SW480 (cell line): ENCODE data around the gene KLC3.
A peak's percentile ranks its signal among the peaks of the same experiment; 100 is the strongest.

Experiments used
- DNase-seq: peaks from one replicate; pipeline ENCODE4 v3.0.0-alpha.2; 2016; ENCODE audit warnings: low spot score

The KLC3 gene

DNA sequence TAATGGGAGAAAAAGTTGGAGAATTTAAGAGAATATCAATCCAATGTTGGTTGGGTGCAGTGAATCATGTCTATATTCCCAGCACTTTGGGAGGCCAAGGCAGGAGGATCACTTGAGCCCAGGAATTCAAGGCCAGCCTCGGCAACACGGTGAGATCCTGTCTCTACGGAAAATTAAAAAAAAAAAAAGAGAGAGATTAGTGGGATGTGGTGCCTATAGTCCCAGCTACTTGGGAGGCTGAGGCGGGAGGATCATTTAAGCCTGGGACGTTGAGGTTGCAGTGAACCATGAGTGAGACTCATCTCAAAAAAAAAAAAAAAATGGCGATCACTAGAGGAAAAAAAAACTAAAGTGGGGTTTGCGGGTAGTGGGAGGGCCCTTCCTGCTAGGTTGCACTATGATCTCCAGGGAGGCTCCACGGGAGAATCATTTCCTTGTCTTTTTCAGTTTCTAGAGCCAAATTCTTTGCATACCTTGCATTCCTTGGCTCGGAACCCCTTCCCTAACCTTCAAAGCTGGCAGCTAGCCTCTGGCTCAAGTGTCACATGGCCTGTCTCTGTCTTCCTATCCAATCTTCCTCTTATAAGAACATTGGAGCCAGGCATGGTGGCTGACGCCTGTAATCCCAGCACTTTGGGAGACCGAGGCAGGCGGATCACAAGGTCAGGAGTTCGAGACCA is 35.6 kb downstream of the KLC3 start:
- DNase-seq = peak; percentile 85

GRCh38 chr19:45380107-45380506 is 39.6 kb downstream of the KLC3 start:
- no peak for DNase-seq

GRCh38 chr19:45382426-45382825 is 41.9 kb downstream of the KLC3 start:
- no peak for DNase-seq

- DNase-seq = no peak
These were observed 45.1 kb downstream of the KLC3 start for GRCh38 chr19:45385392-45386221.

- no peak for DNase-seq
These were observed 50.8 kb downstream of the KLC3 start for GRCh38 chr19:45391346-45391745.

- no peak for DNase-seq
These were observed 51.5 kb downstream of the KLC3 start for GRCh38 chr19:45391871-45392665.

GRCh38 chr19:45395821-45396617 is 55.5 kb downstream of the KLC3 start:
- DNase-seq = no peak

DNA sequence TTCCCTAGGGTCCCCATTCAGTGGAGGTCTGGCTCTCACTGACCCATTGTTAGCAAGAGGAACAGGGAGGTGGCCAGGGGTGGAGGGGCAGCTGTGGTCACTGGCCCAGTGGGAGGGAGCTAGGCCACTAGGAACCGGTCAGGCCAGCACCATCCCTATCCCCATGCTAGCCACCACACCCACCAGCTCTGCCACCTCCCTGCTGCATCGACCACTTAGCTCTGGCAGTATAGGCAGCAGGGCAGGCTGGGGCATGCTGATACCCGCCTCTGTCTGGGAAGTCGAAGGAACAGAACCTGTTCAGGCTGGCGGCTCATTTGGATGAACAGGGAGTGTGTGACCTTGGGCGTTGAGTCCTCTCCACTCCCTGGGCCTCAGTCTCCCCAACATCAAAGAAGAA is 59.6 kb downstream of the KLC3 start:
- DNase-seq = no peak
